CD4-positive, alpha-beta T cell treated with Interleukin-4 for 4 hours (primary cell): ENCODE results near the gene FRMPD1.
"Not testable (repeated sequence)": the region's sequence is repeated elsewhere in the genome, so short reads cannot be mapped to it uniquely, and the experiment has no call there.

Experiments used
- DNase-seq: peaks from one replicate; pipeline ENCODE4 v3.0.0-alpha.2; 2020

Gene FRMPD1

DNA sequence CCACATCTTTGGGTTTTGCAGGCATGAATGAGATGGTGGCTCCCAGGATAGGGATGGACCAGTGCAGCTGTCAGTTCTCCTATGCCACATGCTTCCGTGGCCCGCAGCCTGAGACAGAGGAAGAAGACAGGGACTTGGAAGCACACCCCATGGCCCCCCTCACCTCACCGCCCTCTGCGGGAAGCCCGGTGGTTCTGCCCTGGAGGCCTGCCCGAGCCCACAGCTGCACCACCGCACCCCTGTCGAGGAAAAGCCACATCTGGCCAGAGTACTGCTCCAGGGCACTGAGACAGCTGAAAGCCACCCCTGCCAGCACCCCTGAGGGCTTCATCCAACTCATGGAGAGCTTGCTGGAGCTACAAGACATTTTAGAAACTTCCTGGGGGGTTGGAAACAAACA lies 95.2 kb downstream of the FRMPD1 start:
- no peak for DNase-seq

DNA sequence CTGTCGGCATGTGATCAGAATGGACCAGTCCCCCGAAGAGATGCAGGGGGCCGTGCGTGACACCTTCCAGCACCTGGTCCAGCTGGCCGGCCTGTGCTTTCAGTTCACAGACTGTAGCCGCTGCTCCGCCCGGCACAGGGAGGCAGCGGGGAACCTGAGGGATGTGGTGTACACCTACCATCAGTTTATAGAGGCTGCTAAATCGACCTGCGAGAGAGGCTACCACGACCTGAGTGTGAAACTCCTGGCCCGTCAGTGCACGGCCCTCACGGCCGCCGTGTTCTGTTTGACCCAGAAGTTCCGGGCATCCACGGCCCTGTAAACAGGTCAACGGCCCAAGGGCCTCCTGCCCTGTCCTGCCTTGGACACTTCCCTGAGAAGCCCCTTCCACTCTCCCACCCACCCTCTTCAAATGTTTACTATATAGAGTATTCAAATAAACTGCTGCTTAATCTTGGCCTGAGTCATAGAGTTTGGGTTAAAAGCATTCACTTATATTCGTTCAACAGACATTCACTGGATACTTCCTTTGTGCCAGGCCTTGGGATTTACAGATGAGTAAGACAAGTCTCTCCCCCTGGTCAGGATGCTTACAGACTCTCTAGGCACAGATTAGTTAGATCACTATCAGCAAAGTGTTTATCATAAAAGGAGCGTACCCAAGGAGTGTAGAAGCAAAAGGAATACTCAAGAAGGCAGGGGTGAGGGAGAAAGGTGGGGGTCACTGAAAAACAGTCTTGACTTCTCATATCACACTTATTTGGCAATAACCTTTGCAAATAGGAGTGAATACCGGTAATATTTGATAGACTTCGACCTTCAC lies 95.9 kb downstream of the FRMPD1 start:
- no peak for DNase-seq

DNA sequence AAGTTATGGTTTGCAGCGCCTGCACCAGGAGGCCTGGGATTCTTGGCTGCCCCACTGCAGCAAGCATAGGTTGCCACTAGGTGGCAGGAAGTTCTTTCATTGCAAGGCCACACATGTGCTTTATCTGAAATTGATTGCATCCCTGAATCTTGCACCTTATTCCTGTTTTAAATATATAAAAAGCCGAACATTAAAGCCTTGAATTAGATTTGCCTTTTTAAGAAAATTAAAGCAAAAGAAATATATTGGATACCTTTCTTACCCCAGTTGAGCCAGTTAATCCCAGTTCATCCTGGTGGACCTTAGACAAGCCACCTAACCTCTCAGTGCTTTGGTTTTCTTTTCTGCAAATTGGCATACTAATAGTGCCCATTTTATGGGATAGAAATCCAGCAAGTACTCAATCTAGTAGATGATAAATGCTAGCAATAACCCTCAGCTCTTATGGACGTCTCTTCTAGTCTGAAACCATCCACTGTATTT lies 96.6 kb downstream of the FRMPD1 start:
- peak; percentile 58 for DNase-seq

DNA sequence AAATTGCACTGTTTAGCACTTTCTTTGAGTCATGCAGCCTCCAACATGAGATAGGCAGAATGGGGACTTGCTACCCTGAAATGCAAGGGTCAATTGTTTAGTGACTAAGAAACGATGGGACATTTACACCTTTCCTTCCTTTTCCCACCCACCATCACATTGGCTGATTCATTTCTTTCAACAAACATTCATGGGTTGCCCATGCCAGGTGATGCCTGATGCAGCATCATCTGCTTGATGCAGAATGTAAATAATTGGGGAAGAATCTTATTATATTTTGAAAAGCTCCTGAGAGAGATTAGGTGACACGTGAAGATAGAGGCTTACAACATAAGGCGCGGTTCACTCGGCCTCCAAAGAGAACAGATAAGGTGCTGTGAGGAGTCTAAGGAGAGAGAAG lies 98.4 kb downstream of the FRMPD1 start:
- no peak for DNase-seq

DNA sequence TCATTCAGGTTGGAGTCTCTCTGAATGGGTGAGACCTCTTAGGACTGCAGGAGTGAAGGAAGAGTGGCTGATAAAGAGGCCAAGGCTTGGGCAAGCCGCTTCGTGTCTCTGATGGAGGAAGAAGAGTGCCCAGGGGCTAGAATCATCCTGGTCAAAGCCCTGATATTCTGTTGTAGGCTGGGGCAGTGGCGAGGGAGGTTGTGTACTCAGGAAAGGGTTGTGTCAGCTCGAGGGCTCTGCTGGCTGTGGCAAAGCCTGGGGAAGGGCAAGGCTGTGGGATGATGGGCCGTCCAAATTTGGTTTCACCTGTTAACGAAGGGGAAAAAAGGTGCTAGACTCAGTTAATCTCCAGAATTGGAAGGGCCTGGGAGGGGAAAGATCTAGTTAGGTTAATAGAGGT lies 100.4 kb downstream of the FRMPD1 start:
- no peak for DNase-seq

DNA sequence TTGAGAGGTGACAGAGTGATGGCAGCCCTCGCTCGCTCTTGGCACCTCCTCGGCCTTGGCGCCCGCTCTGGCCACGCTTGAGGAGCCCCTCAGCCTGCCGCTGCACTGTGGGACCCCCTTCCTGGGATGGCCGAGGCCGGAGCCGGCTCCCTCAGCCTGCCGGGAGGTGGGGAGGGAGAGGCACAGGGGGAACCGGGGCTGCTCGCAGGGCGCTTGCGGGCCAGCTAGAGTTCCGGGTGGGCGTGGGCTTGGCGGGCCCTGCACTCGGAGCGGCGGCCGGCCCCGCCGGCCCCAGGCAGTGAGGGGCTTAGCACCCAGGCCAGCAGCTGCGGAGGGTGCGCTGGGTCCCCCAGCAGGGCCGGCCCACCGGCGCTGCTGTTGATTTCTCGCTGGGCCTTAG lies 101.0 kb downstream of the FRMPD1 start:
- not testable (repeated sequence) for DNase-seq

DNA sequence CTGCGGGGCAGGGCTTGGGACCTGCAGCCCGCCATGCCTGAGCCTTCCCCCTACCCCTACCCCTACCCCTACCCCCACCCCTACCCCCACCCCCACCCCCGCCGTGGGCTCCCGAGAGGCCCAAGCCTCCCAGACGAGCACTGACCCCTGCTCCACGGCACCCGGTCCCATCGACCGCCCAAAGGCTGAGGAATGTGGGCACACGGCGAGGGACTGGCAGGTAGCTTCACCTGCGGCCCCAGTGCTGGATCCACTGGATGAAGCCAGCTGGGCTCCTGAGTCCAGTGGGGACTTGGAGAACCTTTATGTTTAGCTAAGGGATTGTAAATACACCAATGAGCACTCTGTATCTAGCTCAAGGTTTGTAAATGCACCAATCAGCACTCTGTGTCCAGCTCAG lies 101.4 kb downstream of the FRMPD1 start:
- DNase-seq = not testable (repeated sequence)

DNA sequence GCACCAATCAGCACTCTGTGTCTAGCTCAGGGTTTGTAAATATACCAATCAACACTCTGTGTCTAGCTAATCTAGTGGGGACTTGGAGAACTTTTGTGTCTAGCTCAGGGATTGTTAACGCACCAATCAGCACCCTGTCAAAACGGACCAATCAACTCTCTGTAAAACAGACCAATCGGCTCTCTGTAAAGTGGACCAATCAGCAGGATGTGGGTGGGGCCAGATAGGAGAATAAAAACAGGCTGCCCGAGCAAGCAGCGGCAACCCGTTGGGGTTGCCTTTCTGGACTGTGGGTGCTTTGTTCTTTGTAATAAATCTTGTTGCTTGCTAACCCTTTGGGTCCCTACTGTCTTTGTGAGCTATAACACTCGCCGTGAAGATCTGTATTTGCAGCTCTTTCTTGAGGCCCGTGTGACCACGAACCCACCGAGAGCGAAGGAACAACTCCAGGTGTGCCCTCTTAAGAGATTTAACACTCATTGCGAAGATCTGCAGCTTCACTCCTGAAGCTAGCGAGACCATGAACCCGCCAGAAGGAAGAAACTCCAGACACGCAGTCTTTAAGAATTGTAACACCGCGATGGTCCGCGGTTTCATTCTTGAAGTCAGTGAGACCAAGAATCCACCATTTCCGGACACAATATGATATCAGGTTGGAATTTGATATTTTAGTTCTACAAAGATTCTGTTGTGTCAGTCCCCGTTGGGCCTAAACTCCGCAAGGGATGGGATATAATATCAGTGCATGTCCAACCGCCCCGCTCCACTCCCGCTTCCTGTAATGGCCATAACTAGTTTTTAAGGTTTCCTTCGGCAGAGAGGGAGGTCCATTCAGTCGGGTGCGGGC lies 102.1 kb downstream of the FRMPD1 start:
- no peak for DNase-seq

DNA sequence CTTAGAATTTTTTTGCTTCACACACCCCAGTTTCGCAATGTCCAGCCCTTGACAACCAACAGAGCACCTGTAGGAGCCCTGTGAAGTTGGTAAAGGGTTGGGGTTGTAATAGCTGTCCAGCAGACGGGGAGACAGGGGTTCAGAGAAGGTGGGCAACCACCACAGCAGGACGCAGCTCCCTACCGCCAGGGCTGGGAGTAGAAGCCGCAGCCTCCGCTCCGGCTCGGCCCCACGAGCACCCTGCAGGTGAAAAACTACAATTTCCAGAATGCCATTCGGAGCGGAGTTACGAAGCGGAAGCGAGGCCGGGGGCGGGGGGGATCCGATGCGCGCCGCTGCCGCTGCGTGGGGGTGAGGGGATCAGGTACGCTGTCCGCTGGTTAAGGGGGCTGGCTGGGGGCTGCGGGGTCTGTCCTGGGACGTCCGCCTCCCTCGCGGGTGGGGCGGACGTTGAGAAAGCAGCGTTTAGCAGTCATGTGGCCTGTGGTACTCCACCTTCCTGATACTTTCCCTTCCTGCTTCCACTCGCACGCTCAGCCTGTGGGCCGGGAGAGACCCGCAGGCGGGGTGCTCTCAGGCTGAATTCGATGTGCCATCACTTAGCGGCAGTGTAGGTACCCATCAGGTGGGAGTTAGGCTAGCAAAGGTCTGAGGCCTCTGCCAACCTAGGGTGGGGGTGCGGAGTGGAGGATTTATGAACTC lies 102.9 kb downstream of the FRMPD1 start, which contains the start of gene TRMT10B:
Gene TRMT10B (plus strand): TSS at position 317 of the 702 bp plus-strand sequence. CDS start 8,127 bp downstream, outside the sequence.
- peak; percentile 58 for DNase-seq

DNA sequence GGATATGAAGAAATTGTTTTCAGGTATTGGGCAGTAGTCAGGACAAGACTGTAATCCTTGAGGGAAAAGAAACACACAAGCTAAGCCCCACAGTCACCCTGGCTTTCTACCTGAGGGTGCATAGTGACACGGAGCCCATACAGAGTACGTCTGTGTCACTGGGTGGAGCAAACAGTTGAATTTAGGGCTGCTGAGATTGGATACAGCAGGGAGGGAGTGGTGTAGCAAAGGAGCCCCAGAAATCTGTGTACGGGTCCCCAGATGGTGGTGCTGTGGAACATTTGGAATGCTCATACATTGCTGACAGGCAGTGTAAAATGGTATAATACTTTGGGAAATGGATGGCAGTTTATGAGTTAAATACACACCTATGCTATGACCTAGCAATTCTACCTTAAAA lies 108.0 kb downstream of the FRMPD1 start:
- no peak for DNase-seq

DNA sequence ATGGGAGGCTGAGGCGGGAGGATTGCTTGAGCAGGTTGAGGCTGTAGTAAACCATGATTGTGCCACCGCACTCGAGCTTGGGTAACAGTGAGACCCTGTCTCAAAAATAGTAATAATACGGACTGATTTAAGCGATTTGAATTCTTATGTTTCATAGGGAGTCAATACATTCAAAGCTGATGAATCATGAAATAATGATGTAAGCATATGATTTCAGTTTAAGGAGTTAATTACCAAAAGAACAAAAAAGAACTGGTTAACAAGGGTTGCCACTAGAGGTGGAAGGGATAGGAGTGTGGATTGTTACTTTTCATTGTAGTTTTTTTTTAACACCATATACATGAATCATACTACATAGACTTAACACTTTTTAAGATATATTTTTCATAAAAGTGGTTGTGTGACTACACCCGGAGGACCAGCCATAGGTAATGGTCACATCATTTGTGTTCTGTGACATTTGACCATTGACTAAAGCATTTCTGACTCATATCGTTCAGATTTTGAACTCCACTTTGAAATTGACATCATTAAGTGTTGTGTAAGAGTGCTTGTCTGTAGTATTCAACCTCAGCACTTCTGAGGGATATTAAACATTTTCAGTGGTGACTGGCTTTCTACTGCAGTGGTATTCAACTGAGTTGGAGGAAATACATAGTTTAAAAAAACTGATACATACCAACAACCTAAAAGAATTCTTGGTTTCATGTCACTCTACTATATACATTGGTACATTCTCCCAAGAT lies 109.8 kb downstream of the FRMPD1 start:
- DNase-seq = no peak

DNA sequence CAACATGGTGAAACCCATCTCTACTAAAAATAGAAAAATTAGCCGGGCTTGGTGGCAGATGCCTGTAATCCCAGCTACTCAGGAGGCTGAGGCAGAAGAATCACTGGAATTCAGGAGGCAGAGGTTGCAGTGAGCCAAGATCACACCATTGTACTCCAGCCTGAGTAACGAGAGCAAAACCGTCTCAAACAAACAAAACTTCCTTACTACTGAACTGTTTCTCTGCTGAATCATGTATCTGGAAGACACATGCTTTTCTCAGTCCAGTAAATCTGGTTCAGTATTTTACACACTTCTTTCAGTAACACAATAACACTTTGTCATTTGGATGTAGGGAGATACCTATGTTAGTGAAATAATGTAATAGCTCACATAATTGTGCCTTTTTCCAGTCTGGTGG lies 110.8 kb downstream of the FRMPD1 start:
- DNase-seq = no peak

DNA sequence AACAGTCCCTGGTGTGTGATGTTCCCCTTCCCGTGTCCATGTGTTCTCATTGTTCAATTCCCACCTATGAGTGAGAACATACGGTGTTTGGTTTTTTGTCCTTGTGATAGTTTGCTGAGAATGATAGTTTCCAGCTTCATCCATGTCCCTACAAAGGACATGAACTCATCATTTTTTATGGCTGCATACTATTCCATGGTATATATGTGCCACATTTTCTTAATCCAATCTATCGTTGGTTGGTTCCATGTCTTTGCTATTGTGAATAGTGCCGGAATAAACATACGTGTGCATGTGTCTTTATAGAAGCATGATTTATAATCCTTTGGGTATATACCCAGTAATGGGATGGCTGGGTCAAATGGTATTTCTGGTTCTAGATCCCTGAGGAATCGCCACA lies 114.5 kb downstream of the FRMPD1 start:
- DNase-seq = not testable (repeated sequence)

DNA sequence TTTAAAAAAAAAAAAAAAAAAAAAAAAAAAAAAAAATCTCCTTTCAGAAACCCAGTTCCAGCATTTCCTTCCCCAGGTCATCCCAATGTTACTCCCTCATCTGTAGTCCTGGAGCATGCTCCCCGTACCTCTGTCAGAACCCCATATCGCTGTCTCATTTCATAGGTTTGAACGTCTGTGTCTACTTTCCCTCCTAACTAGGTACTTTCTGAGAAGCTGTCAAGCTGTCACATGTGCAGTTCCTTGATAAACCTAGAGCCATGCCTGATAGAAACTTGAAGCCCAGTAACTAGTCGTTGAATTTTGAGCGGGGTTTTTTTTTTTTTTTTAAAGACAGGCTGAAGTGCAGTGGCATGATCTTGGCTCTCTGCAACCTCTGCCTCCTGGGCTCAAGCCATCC lies 118.6 kb downstream of the FRMPD1 start:
- DNase-seq = no peak

DNA sequence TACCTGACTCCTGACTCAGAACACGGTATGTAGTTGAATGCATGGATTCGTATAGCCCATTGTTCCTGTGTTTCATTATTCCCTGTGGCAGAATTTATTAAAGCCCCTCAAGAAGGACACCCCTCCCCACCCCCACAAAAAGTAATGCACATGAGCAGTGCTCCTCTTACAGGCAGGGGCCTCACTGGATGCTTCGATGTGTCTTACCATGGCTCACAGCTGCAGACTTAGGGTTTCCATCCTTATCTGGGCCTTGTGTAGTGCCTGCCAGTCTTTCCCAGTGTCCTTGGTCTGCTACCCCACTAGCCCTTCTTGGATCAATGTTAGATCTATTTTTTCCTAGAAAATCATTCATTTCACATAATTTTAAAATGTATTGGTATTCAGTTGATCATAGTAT lies 119.2 kb downstream of the FRMPD1 start:
- DNase-seq = no peak

DNA sequence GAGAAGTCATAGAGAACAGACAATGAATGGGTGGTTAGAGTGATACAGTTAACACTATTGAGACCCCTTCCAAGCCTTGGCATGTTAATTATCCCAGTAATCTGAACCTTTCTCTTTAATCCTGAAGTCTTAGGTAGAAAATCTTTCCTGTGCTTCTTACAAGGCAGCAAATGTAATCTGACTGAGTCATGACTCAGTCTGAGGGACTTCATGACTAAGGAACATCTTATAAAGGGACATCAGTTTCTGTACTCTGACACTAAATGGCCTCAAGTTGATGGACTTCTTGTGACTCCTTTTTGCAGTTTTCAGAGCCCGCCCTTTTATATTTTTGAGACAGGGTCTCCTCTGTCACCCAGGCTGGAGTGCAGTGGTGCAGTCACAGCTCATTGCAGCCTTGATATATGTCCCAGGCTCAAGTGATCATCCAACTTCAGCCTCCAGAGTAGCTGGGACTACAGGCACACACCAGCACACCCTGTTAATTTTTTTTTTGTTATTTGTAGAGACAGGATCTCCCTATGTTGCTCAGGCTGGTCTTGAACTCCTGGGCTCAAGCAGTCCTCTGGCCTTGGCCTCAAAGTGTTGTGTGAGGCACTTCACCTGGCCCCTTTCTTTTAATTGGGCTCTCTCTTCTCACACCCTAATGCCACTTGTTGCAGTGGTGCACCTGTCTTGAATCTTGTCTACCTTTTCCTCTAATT lies 124.6 kb downstream of the FRMPD1 start:
- DNase-seq = no peak

DNA sequence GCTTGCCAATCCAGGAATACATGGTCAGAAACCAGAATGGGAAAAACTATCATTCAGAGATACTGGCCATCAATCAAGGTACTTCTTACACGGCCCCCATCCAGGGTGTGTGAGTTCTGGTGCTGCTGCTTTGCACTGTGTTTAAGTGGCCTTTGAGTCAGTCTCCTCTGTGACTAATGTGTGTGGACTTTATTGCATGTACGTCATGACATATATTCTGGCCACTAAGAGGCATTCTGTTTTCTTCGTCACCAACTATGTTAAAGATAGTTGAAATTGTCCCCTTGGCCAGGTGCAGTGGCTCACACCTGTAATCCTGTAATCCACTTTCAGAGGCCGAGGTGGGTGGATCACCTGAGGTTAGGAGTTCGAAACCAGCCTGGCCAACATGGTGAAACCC lies 125.6 kb downstream of the FRMPD1 start:
- no peak for DNase-seq

DNA sequence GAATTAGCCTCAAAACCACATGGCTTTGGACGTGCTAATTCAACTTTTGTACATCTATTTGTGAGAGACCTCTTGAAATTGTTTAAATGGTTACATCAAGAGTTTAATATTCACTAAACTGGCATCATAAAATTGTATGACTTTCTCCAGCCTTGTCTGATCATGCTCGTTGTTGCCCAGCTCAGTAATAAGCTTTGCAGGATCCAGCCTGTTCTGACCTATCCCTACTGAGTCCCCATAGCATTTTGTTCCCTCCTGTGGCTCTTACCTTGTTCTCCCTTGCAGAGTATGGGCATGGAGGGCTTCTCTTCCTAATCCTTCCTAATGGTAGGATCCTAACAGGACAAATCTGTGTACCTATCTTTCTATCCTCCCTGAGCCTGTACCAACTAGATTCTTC lies 127.8 kb downstream of the FRMPD1 start:
- no peak for DNase-seq

DNA sequence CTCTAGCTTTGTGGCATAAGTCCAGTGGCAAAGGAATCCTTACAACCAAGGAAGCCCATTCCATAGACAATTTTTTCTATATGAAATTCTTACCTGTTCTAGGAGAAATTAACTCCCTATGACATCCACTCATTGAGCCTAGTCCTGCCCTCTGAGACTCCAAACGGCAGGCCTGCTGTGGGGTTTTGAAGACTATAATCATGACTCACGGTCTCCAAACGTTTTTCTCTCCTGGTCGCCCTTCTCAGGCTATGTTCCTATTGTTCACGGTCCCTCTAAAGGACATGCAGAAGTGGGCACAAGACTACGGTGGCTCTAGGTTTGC lies 133.5 kb downstream of the FRMPD1 start:
- DNase-seq = no peak

DNA sequence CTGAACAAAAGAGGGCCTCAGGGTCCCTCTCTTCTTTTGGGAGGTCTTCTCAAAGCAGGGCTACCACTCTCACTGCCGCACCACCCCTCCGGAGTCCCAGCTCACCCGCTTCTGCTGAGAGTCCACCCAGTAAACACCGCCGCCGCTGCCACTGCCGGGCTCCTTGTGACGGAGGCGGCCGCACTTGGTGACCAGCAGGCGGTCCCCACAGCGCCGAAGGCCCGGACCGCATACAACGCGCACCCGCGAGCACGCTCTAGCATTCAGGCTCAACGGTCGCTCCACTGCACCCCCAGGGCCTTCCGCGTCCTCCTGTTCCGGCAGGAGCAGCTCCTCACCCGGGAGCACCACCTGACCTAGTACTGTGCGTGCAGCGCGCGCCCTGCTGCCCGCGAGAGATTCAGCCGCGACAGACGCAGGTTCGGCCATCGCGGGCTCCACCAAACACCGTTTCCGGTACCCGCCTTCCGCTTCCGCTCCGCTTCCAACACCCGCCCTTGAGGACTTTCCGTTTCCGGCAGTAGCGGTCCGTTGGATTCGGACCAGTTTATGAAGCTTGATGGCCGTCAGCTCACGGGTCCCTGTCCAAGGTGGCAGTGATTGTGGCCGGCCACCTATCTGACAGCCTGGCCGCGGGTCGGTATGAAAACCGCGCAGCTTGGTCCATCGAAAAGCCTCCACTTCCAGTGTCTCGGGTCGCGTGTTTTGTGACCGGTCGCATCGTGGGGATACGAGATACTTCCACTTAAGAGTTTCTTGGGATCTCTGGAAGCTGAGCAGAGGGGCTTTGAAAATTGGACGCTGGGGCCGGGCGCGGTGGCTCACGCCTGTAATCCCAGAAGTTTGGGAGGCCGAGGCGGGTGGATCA lies 134.1 kb downstream of the FRMPD1 start, which contains the start of gene EXOSC3:
Gene EXOSC3 (minus strand): TSS at position 449 of the 868 bp plus-strand sequence. CDS start 20 bp downstream, at position 429.
- DNase-seq = peak; percentile 85

DNA sequence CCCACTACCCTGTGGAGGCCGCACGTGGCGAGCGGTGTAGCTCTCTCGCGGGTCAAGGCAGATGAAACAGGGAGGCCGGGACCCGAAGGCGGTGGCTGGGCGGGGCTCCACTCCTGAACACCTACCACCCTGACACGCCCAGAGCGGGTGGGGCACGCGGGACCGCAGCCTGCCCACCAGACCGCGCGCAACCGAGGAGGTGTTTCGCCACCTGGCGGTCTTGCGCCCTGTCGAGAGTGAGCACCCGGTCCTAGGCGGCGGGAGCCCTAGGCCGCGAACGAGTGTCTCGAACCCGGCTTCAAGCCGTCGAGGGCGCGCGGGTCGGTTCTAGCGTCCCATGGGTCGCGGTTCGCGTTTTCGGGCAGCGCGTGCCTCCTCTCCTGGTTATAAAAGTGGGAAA lies 136.3 kb downstream of the FRMPD1 start:
- DNase-seq = no peak
